ENCODE measurements around the gene SNAP29. TPM values are rescaled to one million over a fixed set of nuclear protein-coding genes. Genes with fewer than 3 reads are reported as not detected.

Gene SNAP29
- total RNA-seq, 1 experiment from 2014 or later: 17.9 TPM

DNA sequence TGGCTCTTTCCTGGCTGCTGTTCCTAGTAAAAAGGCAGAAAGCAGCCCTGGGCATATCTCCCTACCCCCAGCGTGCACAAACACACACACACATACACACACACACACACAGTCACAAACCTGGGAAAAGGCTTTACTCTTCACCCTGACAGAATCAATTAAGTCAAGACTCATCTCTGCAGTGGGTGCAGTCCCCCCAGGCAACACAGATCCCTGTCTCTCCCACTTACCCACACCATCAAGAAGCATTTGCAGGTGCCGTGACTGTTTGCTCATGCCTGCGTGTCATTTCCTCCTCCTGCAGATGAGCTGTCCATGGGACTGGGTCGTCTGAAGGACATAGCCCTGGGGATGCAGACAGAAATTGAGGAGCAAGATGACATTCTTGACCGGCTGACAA is 28.6 kb downstream of the SNAP29 start:
- H3K4ac ChIP-seq (ENCODE audit: low read depth, low read length): no peak overlapping the region
- H4K91ac ChIP-seq (ENCODE audit: insufficient read length, low read depth, low read length): no peak overlapping the region
- H3K9me3 Mint-ChIP-seq: no peaks in the 10 kb centered on the region
- H3K14ac ChIP-seq (ENCODE audit: insufficient read depth, low read length): no peak overlapping the region
- H2BK15ac ChIP-seq (ENCODE audit: low read depth, low read length): no peak overlapping the region
- H4K8ac ChIP-seq (replicated peaks; ENCODE audit: insufficient read length, low read depth, low read length): no peak overlapping the region
- H3K79me2 ChIP-seq (ENCODE audit: insufficient read depth, low read length): no peaks in the 10 kb centered on the region
- DNase-seq: no peak
- no CpG with 5 or more reads among the region's 5 CpGs for WGBS (ENCODE audit: extremely low coverage, insufficient read length, low lambda C conversion rate)
- no peak overlapping the region for H4K5ac ChIP-seq (ENCODE audit: insufficient read length, low read depth, low read length)
- H3K4me1 Mint-ChIP-seq: peaks cover 3 to 4% of the 10 kb centered on the region in 2 experiments; a peak in 1 of 4 replicates
- H3K27ac Mint-ChIP-seq: peak overlapping the region in 1 of 3 experiments; percentile 18; a peak in 2 of 7 replicates
- no peak overlapping the region for H3K23ac ChIP-seq (ENCODE audit: insufficient read length, low read depth, low read length)
- no peak overlapping the region for H3K4me2 ChIP-seq (ENCODE audit: insufficient read depth, insufficient read length, low read length)
- no peak overlapping the region for H3K56ac ChIP-seq (ENCODE audit: insufficient read length, low read depth, low read length)
- H4K20me1 ChIP-seq (ENCODE audit: control insufficient read depth, insufficient read depth, insufficient read length): no peaks in the 10 kb centered on the region
- no peaks in the 10 kb centered on the region for H3K27me3 Mint-ChIP-seq (ENCODE audit: low read depth)
- H3K9me3 ChIP-seq (ENCODE audit: control insufficient read depth, low read depth, low read length): no peaks in the 10 kb centered on the region
- H2BK20ac ChIP-seq (ENCODE audit: low read depth, low read length, poor library complexity, severe bottlenecking): no peak overlapping the region
- no peak overlapping the region for H2AK5ac ChIP-seq (ENCODE audit: insufficient read length, low read length)
- no peak overlapping the region for H2BK120ac ChIP-seq (ENCODE audit: low read depth, low read length, poor library complexity, severe bottlenecking)
- no peaks in the 10 kb centered on the region for H3K23me2 ChIP-seq (ENCODE audit: insufficient read length, low read depth, low read length, poor library complexity, severe bottlenecking)
- no peak overlapping the region for H2AFZ ChIP-seq (ENCODE audit: low read length)
- no peak overlapping the region for H2BK5ac ChIP-seq (ENCODE audit: insufficient read length, low read length)
- no peaks in the 10 kb centered on the region for H3K79me1 ChIP-seq (ENCODE audit: insufficient read depth, low read depth, low read length, poor library complexity, severe bottlenecking)
- no peak overlapping the region for H3K4me3 Mint-ChIP-seq
- no peak overlapping the region for H3K27ac ChIP-seq (ENCODE audit: insufficient read length, low read depth, low read length)
- no peak overlapping the region for H3K18ac ChIP-seq (ENCODE audit: insufficient read length, low read depth, low read length)
- H3K9ac ChIP-seq (ENCODE audit: extremely low read depth, insufficient read length, low read length): no peak overlapping the region
- H3K36me3 Mint-ChIP-seq (ENCODE audit: insufficient read depth in 1 of 3, low read depth in 3 of 3): peaks cover 3 to 45% (median 22%) of the 10 kb centered on the region in 3 experiments; a peak in 5 of 7 replicates
- TF ChIP-seq, protein P1, sequence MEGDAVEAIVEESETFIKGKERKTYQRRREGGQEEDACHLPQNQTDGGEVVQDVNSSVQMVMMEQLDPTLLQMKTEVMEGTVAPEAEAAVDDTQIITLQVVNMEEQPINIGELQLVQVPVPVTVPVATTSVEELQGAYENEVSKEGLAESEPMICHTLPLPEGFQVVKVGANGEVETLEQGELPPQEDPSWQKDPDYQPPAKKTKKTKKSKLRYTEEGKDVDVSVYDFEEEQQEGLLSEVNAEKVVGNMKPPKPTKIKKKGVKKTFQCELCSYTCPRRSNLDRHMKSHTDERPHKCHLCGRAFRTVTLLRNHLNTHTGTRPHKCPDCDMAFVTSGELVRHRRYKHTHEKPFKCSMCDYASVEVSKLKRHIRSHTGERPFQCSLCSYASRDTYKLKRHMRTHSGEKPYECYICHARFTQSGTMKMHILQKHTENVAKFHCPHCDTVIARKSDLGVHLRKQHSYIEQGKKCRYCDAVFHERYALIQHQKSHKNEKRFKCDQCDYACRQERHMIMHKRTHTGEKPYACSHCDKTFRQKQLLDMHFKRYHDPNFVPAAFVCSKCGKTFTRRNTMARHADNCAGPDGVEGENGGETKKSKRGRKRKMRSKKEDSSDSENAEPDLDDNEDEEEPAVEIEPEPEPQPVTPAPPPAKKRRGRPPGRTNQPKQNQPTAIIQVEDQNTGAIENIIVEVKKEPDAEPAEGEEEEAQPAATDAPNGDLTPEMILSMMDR (conservative IDR thresholded peaks at IDR 0.05): no peak
- H2BK12ac ChIP-seq (ENCODE audit: insufficient read length, low read depth, low read length): no peak overlapping the region
- no peaks in the 10 kb centered on the region for H3K27me3 ChIP-seq (ENCODE audit: insufficient read depth, low read length)
- H3T11ph ChIP-seq (ENCODE audit: low read length): no peak overlapping the region
- no peaks in the 10 kb centered on the region for H3K4me1 ChIP-seq (ENCODE audit: insufficient read depth, low read length)

Data from H9 (cell line).